Fibroblast of peridontal ligament (primary cell): ENCODE measurements around the gene MT4.

ENCODE experiments used
- DNase-seq: peaks from one replicate; pipeline ENCODE4 v3.0.0-alpha.2; 2010; ENCODE audit errors: extremely low read depth

The MT4 gene

DNA sequence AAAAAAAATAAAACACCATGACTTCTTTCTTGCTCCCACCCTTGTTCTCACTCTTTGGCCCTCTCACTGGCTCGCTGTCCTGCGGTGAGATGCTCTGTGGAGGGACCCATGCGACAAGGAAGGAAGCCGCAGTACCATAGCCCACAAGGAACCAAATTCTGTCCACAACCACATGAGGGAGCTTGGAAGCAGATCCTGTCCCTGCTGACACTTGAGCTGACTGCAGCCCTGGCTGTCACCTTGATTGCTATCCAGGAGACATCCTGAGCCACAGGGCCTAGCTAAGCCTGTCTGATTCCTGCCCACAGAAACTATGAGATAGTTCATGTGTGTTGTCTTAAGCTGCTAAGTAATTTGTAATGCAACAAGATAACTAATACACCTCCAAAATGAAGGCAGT is 38.7 kb downstream of the MT4 start:
- peak; percentile 42 for DNase-seq

DNA sequence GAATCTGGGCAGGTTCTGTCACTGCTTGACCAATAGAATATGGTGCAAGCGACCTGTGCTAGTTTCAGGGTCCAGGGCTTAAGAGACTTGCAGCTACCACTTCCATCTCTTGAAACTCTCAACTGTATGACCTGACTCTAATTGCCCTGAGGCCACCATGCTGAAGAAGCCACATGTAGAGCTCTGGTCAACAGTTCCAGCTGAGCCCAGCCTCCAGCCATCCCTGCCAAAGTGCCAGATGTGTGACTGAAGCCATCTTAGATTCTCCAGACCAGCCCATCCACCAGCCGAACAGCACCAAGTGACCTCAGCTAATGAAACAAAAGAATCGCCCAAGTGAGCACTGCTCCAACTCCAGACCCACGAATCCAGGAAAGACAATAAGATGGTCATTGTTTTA is 40.1 kb downstream of the MT4 start:
- no peak for DNase-seq

DNA sequence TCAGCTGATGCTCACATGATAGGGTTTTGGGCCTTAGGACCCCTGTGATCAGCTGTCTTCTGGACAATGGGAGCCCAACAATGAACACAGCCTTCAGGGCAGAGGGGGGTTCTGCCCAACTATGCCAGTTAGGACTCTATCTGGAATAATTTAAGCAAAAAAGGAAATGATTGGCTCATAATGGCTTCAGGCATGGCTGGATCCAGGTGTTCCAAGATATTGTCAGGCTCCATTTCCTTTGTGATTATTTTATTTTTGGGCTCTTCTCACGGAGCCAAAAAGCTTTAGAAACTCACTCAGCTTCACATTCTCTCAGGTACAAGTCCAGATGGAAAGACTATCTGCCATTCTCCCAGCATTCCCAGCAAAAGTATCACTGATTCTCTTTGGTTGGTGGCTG is 40.6 kb downstream of the MT4 start:
- no peak for DNase-seq

DNA sequence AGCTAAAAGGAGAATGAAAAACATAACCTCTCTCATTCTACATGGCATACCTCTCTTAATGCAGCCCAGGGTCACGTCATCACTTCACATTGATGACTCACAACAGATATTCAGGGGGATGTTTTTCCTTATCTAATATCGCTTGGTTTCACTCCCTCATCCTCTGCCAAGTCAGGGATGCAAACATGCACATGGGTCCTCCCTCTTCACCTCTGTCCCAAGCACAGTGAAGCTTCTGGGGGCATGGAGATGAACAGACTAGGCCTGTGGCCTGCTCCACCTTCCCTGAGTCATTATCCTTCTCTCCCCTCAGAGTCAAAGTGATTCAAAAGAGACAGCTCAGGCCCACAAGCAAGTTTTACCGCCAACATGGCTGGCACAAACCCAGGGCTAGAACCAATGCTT is 41.2 kb downstream of the MT4 start:
- no peak for DNase-seq

DNA sequence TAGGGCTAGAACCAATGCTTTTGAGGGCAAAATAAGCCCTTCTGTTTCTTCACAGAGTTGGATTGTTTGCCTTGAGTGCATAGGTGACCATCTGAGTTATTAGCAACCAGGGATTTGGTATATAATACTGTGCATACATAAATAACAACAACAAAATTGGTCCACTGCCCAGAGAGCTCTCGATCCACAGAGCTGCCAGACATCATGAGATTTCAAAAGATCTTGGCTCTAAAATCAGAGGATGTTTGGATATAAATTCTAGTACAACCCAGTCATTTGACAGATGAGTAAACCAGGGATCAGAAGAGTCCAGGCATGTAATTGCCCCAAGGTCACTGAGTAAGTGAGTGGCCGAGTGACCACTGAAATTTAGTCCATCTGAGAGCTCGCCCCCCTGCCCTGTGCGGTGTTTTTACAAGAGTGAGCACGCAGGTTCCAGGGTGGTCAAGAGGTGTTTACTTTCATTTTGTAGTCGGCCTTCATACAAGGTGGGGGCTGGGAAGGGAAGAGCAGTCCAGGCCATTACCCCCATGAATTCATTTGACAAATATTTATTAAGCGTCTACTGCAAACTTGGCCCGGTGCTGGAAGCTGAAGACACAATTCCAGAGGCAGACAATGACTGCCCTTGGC is 41.7 kb downstream of the MT4 start:
- peak; percentile 93 for DNase-seq

DNA sequence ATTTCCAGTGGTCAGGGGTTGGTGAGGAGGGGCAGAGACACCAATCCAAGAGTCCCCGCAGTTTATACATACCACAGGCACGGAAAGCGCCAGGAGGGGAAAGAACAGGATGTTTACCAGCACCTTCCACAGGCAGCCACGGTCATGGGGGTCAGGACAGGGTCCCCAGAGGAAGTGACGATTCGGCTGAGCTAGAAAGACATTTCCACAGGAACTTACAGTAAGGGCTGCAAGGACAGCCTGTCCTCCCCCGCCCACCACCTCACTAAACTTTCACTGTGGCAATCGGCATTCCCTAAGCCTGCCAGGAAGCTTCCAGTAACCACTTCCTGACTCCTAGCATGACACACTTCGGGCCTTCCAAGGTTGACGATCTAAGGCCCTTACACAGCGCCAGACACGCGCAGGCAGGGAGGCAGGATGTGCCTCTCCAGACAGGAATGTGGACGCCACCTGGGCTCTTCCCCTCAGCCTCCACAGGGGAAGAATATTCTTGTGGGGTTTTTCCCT is 42.3 kb downstream of the MT4 start:
- peak; percentile 91 for DNase-seq

DNA sequence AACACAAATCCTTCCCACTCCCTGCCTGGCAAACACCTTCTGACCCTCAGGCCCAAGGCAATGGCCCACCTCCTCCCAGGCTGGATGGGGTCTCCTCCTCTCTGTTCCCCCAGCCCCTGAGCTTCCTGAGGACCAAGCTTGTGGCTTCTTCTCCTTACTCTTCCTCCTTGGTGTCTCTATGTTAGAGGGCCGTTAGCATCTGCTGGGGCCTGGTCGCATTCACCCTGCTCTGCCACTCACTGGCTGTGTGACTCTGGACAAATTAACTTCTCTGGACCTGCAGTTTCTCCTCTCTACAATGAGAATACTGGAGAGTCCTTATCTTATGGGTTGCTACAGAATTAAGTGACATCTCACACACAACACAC is 42.8 kb downstream of the MT4 start:
- no peak for DNase-seq

DNA sequence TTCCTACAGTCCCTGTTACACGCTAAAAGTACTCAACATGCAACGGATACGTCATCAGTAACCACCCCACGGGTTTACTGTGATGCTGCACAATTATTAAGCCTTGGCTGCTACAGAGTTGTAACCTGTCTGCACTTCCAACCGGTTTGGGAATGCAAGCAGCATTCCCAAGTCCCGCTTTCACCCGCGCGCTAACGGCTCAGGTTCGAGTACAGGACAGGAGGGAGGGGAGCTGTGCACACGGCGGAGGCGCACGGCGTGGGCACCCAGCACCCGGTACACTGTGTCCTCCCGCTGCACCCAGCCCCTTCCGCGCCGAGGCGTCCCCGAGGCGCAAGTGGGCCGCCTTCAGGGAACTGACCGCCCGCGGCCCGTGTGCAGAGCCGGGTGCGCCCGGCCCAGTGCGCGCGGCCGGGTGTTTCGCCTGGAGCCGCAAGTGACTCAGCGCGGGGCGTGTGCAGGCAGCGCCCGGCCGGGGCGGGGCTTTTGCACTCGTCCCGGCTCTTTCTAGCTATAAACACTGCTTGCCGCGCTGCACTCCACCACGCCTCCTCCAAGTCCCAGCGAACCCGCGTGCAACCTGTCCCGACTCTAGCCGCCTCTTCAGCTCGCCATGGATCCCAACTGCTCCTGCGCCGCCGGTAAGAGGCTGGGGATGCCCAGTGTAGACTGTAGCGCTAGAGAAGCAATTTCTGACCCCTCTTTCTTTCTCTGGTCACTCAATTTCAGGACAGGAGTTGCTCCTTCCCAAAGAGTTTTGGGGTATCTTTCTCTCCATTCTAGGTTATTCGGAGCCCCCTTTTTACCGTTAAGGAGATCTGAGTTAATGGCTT is 43.4 kb downstream of the MT4 start, which contains the start of gene MT2A:
TSS of gene MT2A (plus strand) at position 542 of the 833 bp plus-strand sequence. CDS start at position 614, 72 bp downstream.
- peak; percentile 92 for DNase-seq

DNA sequence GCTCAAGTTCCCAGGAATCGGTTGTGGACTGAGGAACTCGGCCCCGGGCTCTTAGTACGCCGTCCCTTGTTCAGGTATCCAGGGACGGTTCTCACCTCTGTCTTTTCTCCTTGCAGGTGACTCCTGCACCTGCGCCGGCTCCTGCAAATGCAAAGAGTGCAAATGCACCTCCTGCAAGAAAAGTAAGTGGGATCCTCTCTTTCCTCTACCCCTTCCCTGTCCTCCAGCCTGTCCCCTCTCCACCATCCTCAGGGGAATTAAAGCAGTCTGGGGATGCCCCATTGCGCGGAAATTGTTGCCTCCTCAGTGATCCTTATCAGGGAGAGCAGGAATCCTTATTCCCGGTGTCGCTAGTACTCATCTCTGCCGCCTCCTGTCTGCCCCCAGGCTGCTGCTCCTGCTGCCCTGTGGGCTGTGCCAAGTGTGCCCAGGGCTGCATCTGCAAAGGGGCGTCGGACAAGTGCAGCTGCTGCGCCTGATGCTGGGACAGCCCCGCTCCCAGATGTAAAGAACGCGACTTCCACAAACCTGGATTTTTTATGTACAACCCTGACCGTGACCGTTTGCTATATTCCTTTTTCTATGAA is 44.1 kb downstream of the MT4 start:
- DNase-seq = no peak

DNA sequence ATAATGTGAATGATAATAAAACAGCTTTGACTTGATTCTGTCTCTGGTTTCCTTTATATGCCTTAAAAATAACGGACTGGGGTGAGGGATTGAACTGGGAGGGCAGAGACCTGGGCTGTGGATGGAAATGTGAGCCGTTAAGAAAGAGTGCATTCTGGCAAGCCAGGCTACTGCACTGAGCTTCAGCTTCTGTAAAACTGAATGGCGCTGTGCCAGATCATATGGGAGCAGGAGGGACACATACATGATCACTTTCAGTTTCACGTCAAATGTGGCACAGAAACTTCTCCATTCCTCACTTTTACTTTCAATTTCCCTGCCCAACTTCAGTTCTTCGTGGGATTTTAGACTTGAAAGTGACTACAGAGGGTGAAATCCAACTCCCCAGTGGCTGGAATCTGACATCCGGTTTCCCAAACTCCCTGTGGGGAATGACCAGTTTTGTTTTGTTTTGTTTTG is 44.6 kb downstream of the MT4 start:
- DNase-seq = peak; percentile 90

DNA sequence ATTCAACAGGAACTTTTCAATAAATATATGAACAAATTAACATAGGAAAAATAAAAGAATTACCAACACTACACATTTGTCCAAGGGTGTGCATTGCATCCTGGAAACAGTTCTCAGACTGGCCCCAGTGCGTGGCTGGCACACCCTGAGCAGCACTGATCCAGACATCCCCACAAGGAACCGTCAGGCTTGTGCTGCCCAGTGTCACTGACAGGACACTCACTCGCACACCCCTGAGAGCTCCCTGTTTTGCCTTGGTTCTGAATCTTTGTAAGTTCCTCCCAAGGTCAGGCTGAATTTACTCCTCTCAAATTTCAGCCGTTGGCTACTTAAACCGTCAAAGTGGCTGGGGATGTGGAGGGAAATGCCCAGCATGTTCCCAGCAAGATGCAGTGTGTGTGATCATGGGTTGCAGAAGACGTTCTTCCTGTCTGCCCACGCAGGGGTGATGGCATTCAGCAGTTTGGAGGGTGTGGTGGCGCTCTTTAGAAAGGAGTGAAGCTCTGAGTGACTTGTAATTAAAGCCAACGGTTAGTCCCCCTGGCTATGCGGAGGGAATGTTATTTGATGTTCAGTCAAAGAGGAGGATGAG is 45.2 kb downstream of the MT4 start:
- peak; percentile 82 for DNase-seq

DNA sequence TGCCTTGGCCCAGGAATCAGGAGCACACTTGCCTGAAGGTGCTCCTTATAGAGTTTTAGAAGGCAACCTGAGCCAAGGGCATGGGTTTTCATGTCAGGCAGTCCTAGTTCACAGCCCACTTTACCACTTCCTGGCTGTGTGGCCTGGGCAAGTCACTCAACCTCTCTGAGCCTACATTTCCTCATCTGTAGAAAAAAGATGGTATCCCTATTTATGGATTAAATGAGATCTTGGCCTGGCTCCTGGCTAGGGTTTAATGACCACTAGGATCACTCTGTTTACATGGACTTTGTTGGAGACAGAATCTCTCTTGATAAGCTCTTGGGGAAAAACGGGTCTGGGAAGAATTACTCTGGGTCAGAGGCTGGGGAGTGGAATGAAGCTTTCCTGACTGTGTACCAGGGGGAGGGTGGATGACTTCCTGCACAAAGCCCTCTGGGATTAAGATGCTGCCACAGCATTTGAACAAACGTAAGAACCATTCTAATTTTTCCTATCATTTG is 45.8 kb downstream of the MT4 start:
- DNase-seq = peak; percentile 75

DNA sequence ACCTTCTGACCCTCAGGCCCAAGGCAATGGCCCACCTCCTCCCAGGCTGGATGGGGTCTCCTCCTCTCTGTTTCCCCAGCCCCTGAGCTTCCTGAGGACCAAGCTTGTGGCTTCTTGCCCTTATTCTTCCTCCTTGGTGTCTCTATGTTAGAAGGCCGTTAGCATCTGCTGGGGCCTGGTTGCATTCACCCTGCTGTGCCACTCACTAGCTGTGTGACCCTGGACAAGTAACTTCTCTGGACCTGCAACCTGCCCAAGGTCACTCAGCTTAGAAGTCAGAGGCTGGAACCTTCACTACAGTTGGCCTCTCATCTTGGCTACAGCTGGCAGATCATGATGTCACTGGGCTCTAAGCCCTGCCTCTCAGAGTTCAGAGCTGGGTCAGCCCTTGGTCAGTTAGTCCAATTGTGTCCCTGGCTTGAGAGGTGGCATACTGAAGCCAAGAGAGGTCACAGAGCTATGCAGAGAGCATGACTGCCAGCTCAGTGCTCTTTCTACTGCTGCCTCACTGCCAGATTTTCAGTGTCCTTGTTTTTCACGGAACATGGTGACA is 46.5 kb downstream of the MT4 start:
- DNase-seq = peak; percentile 68

DNA sequence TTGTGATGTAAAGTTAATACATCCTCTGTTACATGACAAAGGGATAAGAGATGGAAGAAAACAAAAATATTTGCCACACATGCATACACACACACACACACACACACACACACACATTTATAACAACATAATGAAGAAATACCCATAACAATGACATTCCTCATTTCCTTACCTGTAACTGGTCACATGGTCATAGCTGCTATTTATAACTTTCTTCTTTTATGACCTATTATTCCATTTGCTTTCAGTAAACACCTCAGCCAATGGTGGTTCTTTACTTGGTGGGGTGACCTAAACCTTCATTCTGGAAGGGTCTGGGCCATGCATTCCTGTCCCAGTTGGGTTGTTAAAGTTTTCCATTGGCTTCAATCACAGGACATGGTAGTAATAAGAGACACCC is 48.8 kb downstream of the MT4 start:
- no peak for DNase-seq

DNA sequence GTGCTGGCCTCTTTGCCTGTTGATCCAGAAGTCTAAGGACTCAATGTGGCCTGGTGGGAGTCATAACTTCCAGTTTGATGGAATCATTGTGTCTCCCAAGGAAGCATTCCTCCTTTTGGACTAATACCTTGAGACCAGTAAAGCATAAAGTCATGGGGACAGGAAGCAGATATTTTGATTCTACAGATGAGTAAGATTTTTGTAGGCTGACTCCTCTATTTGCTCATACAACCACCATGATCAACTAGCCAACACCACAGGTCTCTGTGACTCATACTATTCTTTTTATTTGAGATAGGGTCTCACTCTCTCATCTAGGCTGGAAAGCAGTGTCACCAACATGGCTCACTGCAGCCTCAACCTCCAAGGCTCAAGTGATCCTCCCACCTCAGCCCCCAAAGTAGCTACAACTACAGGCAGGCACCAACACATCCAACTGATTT is 49.7 kb downstream of the MT4 start:
- DNase-seq = peak; percentile 19

DNA sequence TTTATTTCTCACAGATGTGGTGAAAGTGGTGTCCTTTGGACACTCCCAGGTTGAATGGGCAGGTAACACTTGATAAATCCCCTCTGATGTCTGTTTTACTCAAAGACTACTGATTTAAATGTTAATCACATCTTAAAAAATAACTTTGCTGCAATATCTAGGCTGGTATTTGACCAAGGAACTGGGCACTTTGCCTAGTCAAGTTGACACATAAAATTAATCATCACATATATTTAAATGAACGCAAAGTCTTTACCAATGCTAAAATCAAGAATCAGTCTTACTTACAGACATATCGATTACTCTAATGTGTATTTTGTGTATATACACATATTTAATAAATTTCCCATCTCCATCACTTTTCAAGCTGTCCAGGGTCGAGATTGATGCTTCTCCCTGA is 50.5 kb downstream of the MT4 start:
- peak; percentile 38 for DNase-seq

DNA sequence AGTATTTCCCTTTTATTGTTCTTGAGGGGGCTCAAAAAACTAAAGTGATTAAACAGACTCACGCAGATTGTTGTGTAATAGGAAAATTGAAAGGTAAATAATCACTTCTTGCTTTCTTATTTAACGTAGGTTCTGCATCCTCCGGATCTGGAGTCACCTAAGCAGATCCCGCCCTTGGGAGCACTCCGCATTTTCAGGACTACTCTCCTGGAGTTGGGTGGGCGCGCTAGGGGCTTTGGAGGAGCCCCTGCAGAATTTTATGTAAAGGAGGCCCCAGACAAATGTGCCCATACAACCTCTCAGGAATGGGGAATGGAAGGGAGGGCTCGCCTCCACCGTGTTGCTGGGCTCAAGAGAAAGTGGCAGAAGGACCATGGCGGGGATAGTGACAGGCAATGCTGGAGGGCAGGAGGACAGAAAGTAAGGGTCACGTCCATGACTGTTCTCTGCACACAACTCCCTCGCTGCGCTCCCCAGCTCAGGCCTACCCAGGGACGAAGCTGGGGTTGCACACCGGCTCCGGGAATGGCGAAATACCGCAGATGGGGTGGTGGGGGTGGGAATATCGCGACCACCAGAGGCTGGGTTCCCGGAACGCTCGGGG is 51.8 kb downstream of the MT4 start:
- DNase-seq = no peak

DNA sequence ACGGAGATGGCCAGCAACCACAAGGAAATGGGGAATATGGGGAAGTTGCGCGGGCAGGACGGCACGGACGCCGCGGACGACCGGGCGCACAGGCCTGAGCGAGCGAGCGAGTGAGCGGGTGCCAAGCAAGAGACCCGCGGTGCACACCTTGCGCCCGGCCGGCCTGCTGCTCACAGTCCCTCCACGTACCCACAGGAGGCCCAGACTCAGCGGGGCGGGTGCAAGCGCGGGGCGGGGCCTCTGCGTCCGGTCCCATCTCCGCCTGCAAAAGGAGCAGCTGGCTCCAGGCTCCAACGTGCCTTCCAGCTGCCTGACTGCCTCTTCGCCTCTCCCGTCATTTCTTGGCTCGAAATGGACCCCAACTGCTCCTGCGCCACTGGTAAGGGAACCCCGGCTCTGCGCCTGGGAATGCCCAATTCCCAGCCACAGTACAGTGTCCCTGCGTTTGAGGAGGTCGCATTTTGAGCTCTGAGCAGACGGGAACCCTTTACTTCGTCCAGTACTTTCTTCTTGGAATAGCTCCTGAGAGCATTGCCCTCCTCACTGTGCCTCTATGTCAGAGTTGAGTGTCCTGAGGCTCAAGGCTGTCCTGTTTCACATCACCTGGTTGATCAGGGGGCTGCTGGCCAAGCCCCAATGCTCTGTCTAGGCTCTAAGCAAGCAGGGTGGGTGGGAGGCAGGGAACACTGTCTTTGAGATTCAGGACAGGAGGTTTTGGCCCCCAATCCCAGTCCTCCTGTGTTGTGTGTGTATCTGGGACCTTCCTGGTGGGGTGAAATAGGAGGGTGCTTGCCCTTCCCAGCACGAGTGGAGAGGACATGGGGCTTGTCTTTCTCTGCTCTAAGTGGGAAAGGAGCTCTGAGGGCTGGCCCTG is 52.6 kb downstream of the MT4 start:
- DNase-seq = peak; percentile 68

DNA sequence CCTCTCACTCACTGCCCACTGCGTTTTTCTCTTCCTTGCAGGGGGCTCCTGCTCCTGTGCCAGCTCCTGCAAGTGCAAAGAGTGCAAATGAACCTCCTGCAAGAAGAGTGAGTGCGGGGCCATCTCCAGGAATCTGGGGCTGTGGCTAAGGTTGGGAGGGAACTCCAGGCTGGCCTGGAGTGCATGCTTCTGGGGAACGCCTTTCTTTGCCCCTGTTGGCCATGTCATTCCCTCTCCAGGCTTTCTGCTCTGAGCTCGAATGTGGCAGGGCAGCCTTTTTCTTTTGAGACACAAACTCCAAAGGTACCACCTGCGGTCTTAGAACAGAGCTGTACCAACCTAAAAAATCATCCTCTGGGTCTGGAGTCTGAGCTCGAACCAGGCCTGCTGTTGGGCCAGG is 53.3 kb downstream of the MT4 start:
- DNase-seq = no peak
